Measurements from ENCODE around the gene HELZ.

Gene HELZ

DNA sequence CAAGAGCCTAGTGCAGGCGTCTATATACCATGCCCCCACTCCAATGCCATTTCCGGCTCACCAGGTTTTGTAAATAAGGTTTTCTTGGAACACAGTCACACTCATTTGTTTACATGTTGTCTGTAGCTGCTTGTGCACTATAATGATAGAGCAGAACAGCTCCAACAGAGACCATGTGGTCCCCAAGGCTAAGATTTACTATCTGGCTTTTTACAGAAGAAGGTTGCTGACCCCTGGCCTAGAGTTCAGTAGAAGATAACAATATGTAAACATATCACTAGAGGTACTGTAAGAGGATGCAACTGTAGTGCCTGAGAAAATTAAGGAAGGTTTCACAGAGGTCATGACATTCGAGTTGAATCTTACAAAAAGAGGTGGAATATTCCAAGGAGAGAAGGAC is 134.4 kb downstream of the HELZ start:
- no peak for DNase-seq

DNA sequence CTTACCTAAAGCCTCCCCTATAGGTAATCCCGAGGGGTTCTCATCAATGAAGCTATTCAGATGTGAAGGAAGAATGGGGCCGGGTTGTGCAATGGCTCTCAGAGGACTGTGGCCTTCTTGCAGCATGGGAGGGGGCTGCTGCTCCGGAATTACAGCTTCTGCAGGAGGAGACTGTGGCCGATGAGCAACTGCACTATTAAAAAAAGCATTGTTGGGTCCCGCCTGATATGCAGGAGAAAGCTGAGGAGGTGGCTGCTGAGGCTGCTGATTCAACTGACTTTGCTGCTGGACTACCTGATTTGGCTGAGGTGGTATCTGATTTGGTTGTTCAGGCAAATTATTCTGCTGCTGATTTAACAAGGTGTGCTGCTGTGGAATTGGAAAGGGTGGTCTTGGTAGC is 135.9 kb downstream of the HELZ start:
- DNase-seq: no peak

DNA sequence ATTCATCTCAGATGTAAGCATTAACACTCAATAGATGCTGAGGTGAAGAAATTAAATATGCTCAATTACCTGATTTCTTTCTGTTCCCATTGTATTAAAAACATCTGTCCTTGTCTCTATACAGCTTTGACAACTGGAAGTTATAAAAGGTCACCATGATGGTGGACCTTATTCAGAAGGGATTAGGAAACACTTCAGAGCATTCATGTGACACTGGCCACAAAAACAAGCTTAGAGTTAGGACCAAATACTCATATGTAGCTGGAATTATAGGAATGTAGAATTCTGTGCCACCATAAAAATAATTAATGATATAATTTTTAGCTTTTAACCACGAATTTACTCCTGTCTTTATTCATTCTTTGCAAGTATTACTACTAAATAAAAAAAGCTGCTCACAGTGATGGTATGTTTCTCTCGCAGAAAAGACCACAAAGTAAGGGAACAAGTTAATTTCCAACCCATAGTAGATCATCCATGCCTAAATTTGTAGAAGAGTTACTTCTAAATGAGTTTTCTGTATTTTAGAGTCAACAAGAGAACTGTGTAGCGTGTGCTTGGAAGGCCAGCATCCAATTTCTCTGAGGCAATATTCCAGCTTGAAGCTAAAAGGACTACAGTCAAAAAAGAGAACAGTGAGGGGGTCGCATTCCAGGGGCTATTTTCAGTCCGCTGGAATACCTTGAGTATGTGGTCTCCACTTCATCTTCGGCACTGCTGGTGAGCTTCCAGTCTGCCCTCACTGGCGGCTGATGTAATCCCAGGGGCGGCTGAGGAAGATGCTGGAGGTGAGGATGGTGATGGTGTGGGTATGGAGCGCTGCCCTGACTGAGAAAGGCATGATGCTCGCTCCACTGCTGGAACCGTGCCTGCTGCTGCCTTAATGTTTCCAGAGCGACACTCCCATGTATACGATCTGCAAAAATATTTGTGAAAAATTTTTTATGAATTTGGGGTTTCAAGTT is 136.9 kb downstream of the HELZ start:
- DNase-seq: peak in 2 of 4 experiments; percentile 5 to 41

DNA sequence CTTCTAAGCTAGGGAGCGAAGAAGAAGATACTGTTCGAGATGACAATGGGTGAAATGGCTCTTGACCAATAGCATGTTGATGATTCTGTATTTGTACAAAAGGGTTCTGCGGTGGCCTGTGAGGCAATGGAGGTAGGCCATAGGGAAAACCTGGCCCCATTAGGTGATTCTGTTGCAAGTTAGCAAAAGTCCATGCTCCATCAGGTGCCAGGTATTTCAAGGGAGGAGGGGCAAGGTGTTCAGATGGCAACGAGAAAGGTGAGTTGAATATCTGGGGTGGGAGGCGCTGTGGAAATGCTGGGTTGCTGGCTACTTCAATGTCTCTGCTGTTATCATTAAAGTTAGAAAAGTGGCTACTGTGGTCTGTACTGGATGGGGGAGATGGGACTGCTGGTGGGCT is 137.8 kb downstream of the HELZ start:
- DNase-seq: no peak

DNA sequence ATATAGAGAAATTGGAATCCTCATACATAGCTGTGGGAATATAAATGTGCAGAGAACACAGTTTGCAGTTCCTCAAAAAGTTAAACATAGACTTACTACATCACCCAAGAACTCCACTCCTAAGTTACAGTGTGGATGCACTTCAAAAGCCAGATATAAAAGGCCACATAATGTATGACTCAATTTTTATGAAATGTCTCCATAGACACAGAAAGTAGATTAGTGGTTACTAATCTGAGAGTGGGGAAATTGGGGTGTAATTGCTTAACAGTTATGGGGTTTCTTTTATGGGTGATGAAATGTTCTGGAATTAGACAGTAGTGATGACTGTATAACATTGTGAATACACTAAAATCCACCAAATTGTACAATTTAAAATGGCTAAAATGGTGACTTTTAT is 139.8 kb downstream of the HELZ start:
- peak; percentile 47 to 94 (median 66) for DNase-seq

DNA sequence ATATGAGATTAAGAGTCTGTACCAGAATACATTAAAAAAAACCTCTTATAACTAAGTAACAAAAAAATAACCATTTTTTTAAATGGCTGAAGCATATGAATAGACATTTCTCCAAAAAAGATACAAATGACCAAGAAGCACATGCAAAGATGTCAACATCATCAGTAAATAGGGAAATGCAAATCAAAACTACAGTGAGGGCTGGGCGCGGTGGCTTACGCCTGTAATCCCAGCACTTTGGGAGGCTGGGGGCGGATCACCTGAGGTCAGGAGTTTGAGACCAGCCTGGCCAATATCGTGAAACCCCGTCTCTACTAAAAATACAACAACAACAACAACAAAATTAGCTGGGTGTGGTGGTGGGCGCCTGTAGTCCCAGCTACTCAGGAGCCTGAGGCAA is 140.4 kb downstream of the HELZ start:
- peak; percentile 57 to 81 (median 78) for DNase-seq

DNA sequence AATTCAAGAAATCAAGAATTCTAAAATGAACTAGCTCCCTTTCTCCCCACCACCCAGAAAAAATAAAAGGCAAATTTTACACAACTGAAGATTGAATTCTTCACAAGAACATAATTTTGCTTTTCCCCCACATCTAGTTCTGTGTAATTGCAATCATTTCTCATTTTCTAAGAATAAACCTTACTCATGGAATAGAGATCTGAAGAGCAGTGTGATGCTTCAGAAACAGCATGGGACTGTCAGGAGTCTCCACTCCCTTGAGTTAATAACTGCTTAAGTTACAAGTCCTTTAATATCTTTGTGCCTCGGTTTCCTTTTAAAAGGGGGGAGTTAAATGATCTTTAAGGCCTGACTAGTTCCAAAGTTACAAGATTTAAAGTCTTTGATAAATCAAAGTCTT is 147.0 kb downstream of the HELZ start:
- peak; percentile 6 to 54 (median 44) for DNase-seq

DNA sequence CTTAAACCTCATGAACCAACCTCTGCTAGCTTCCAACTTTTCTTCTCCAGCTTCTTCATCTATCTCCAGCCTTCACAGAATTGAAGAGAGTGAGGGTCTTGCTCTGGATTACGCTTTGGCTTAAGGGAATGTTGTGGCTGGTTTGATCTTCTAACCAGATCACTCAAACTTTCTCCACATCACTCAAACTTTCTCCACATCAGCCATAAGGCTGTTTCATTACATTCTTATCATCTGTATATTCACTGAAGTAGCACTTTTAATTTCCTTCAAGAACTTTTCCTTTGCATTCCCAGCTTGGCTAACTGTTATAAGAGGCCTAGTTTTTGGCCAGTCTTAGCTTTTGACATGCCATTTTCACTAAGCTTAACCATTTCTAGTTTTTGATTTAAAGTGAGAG is 148.4 kb downstream of the HELZ start:
- DNase-seq: no peak

DNA sequence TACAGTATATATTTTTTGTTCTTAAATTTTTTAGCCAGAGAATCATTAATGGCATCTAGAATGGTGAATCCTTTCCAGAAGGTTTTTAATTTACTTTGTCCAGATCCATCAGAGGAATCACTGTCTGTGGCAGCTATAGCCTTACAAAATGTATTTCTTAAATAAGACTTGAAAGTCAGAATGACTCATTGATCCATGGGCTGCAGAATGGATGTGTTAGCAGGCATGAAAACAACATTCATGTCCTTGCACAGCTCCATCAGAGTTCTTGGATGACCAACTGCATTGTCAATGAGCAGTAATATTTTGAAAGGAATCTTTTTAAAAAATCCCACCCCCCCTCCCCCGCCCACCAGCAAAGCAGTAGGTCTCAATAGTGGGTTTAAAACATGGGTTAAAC is 149.2 kb downstream of the HELZ start:
- DNase-seq: peak in 2 of 4 experiments; percentile 12 to 13

DNA sequence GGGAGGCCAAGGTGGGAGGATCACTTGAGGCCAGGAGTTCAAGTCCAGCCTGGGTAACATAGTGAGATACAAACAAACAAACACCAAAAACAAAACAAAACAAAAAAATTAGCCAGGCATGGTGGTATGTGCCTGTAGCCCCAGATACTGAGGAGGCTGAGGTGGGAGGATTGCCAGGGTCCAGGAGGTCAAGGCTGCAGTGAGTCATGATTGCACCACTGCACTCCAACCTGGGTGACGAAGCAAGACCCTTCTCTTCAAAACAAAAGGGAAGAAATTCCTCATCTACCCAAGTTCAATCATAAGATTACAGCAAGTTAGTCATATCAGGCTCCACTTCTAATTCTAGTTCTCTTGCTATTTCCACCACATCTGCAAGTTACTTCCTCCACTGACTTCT is 149.7 kb downstream of the HELZ start:
- DNase-seq: peak; percentile 24 to 63 (median 57)

DNA sequence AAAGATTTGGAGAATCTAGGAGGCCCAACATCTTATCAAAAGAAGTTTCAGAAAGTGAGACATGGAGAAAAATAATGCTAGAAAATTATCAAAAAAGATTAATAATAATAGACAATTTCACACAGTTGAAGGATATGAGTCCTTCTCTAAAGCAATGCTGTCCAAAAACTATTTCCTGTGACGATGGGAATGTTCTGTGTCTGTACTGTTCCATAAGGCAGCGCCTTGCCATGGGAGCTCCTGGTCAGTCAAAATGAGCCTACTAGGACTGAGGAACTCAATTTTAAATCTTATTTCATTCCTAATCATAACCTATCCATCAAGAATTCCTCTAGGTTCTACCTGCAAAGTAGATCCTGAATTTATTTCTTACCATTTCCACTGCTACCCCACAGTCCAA is 151.6 kb downstream of the HELZ start:
- no peak for DNase-seq

DNA sequence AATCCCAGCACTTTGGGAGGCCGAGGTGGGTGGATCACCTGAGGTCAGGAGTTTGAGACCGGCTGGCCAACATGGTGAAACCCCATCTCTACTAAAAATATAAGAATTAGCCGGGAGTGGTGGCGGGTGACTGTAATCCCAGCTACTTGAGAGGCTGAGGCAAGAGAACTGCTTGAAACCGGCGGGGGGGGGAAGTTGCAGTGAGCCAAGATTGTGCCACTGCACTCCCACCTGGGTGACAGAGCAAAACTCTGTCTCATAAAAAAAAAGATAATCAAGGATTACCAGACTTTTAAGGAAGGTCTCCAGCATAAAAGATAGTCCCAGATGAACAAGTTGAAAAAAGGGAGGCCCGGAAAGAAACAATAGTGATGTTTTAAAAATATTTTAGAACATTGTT is 152.3 kb downstream of the HELZ start:
- peak in 1 of 4 experiments; percentile 12 for DNase-seq

DNA sequence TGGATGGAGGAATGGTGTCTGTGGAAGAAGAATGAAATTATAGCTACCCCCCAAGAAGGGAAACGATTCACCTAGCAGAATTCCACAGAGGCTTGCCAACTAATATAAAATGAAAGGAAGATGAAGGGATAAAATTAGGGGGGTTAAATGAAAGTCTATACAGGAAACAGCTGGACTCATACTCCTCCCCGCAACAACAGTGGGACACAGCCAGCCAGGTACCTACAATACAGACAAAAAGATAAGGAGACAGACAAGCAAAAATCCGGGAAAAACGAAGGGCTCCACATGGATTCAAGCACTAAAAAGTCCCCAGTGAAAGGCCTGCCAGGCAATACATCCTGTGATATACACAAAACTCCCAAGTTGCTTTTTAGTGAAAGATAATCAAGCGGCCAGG is 152.7 kb downstream of the HELZ start:
- no peak for DNase-seq

DNA sequence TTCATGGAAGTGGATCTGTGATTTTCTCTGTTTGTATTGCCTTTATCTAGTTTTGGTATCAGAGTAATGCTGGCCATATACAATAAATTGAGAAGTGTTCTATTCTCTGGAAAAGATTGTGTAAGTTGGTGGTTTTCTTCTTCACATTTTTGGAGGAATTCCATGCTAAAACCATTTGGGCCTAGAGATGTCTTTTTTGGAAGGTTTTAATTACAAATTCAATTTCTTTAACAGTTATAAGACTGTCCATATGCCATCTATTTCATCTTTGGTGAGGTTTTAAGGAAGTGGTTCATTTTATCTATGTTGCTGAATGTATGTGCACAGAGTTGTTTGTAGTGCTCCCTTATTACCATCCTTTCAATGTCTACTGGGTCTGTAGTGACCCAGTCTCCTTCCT is 154.7 kb downstream of the HELZ start:
- DNase-seq: no peak

DNA sequence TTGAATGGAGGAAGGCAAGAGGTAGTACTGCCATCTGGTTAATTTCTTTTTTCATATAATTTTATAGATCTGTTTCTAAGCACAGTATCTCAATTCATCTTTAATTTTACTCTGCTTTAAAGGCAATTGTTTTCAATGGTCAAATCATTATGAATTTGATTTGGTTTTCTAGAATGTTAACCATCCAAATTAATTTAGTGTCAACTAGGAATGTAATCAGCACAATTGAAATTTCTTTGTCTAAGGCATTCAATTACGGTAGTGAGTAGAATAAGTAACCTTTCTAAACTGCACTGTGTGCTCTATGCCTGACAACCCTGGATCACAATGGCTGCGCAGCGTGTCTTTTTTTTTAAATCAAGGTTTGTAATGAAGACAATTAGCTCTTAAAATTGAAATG is 156.4 kb downstream of the HELZ start:
- DNase-seq: no peak

DNA sequence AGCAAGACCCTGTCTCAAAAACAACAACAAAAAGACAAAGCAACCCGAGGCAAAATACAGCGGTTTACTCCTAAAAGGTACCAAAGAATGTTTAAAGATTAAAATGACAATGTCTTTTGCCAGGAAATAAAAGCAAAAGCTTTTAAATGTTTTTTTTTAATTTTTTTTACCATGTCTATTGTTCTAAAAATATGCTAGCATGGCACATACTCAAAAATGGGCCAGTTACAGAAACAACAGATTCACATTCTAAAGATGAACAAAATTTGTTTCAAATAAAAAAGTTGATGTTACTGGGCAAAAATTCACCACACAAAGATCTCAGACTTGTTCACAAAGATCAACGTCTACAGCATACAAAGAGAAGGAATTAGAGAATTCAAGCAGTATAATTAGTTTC is 159.6 kb downstream of the HELZ start:
- DNase-seq: no peak

DNA sequence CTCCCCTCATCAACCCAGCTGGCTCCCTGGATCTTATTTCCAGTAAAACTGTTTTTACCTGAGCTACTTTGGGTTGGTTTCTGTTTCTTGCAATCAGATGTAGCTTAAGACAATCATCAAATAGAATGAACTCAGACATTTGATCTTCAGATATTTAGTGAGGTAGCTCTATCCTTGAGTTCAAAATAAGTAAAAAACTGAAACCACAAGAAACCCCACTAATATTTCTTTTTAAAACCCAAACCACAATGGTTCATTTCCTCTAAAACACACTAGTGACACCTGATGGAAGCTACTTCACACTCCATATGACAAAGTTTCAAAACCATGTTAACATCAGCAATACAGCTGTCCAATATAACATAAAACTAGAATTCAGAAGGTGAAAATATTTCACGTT is 162.9 kb downstream of the HELZ start:
- no peak for DNase-seq

DNA sequence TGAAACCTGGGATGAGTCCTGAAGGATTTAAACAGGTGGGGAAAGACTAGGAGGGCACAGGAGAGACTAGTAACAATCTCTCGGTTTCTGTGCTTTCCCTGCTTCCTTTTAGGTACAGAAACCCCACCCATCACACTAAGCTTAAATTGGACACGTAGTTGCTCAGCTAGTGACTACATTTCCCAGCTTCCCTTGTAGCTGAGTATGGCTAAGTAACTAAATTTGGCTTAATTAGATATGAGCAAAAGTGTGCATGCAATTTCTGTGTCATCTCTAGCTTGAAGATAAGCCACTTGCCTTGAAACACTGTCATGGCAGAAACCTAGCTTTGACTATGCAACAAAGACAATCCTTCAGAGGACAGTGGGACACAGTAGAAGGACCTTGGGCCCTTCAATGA is 164.2 kb downstream of the HELZ start:
- no peak for DNase-seq

DNA sequence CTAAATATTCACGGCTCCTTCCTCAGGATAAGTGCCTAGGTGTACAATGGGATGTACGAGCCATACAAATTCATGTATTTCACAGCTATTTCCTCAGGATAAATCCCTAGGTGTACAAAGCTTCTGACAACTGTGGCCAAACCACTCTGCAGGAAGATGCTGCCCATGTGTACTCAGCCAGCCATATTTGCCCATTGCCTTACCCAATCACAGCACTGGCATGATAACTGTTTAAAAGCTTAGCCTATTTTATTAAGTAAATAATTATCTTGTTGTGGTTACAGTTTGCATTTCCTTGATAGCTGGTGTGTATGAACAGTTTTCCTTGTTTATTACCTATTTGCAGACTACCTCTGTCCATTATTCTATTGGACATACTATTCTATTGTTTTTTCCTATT is 165.5 kb downstream of the HELZ start:
- DNase-seq: no peak

DNA sequence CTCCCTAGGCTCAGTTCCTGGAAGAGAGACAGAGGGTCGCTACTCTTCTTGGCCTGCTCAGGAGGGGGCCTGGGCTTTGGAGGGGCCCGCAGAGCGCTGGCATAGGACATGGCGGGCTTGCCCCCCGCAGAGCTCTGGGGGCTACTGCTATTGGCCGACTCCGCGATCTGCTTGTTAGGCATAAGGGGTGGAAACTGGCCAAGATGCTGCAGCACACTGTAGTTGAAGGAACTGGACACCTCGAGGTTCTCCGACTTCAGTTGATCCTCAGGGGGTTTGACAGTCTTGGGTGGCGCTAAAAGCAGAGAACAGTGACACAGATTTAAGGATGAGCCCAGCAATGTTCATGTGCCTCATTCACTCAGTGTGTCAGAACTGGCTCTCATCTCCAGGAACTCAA is 166.7 kb downstream of the HELZ start:
- DNase-seq: no peak

DNA sequence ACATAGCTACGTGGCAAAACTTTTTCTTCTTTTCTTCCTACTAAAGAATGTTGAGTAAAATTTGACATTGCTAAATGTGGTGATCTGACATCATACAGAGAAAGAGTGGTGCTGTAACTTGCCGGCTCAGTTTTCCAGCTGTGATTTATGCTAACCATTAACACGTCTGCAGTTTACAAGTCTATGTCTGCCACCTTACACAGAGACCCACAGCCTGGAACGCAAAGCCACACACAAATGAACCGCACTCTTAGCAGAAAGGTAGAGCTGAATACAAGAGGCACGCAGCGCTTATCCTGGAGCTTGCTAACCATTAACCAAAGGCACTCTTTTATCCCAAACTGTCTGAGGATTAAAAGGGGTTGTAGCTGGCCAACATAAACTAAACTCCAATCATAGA is 168.7 kb downstream of the HELZ start:
- no peak for DNase-seq

DNA sequence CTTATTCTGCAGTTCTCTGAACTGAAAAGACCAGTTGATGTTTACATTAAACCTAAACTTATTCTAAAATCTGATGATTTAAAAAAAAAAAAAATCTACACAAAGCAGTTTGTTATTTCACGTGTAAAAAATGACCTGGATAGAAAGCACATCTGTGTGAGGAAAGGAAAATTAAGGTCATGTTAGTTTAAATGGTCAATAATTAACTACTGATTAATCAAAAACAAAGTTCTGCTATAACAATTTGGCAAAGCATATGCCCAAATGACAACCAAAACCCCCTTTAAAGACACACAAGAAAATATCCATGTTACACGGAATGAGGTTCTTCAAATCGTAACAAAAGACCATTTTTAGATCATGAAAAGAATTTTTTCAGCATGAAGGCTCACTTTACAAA is 170.2 kb downstream of the HELZ start:
- DNase-seq: no peak

DNA sequence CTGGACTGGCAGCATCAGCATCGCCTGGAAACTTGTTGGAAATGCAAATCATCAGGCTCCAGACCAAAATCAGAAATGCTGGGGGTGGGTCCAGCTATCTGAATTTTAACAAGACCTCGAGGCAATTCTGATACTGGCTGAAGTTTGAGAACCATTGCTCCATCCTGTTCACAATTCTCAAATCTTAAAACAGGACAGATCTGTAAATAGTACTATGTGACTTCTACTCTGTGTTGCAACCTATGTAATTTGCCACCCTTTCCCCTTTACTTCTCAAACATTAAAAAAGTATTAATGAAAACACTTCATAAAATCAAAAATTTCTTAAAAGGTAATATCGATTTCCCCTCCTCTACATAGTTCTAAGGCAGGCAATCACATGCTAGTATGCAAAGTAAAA is 172.1 kb downstream of the HELZ start:
- no peak for DNase-seq

DNA sequence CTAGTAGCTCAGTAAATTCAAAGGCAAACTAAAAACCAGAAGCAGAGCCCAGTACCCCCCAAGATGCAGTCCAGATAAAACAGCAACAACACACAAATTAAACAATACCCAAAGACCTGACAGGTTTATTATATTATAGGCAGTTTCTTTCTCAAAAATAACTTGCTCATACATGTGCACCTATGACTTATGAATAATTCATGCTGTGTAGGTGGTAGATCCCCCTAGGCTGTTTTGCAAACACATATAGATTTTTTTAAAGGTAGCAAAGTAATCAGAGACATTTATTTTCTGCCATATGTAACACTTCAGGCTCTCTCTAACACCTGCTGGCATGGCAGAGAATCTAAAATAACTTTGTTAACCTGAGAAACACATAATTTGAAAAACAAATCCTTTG is 173.4 kb downstream of the HELZ start:
- no peak for DNase-seq

All from suppressor macrophage (primary cell).